ENCODE data around the gene RRAS2.

RRAS2 gene

GRCh38 chr11:14275076-14275475 lies 83.9 kb downstream of the RRAS2 start:
- H4K20me1 ChIP-seq (ENCODE audit: insufficient read depth, low read length): no peaks in the 10 kb centered on the region
- H3K9me3 ChIP-seq (ENCODE audit: insufficient read depth, low read length, severe bottlenecking): no peaks in the 10 kb centered on the region
- H3K36me3 ChIP-seq (ENCODE audit: insufficient read depth, low read length): peaks cover 31% of the 10 kb centered on the region; the same call in 1 of the 2 replicates
- H3K27ac ChIP-seq (ENCODE audit: low read length): no peak overlapping the region
- no peak overlapping the region for H2AFZ ChIP-seq (ENCODE audit: low read depth, low read length)
- peaks cover 36% of the 10 kb centered on the region for H3K4me1 ChIP-seq (ENCODE audit: insufficient read depth, low read length)
- no peak for ATAC-seq (ENCODE audit: insufficient read depth, low read depth)
- H3K27me3 ChIP-seq (ENCODE audit: insufficient read depth, low read length, poor library complexity): no peaks in the 10 kb centered on the region
- no peak overlapping the region for H3K4me2 ChIP-seq (ENCODE audit: insufficient read depth, low read length)
- H3K79me2 ChIP-seq (ENCODE audit: insufficient read depth, low read length): no peaks in the 10 kb centered on the region
- no peak overlapping the region for H3K4me3 ChIP-seq (ENCODE audit: low read depth in 1 of 2, low read length in 2 of 2)
- H3K9ac ChIP-seq (ENCODE audit: low read depth, low read length): no peak overlapping the region
- no peak for DNase-seq
- TF ChIP-seq CTCF (IDR thresholded peaks at IDR 0.05; ENCODE audit: borderline replicate concordance, extremely low read depth, low read length, poor library complexity, severe bottlenecking) (no peak), EZH2 (IDR thresholded peaks at IDR 0.05; ENCODE audit: borderline replicate concordance, low read depth, low read length, severe bottlenecking) (no peak)

GRCh38 chr11:14273895-14274294 lies 85.1 kb downstream of the RRAS2 start:
- Histone ChIP-seq H3K4me3 (ENCODE audit: low read depth in 1 of 2, low read length in 2 of 2) (no peak overlapping the region), H2AFZ (ENCODE audit: low read depth, low read length) (no peak overlapping the region), H3K4me2 (ENCODE audit: insufficient read depth, low read length) (no peak overlapping the region), H3K9ac (ENCODE audit: low read depth, low read length) (no peak overlapping the region), H4K20me1 (ENCODE audit: insufficient read depth, low read length) (no peaks in the 10 kb centered on the region), H3K27me3 (ENCODE audit: insufficient read depth, low read length, poor library complexity) (no peaks in the 10 kb centered on the region), H3K79me2 (ENCODE audit: insufficient read depth, low read length) (no peaks in the 10 kb centered on the region), H3K4me1 (ENCODE audit: insufficient read depth, low read length) (peaks cover 40% of the 10 kb centered on the region), H3K9me3 (ENCODE audit: insufficient read depth, low read length, severe bottlenecking) (no peaks in the 10 kb centered on the region), H3K27ac (ENCODE audit: low read length) (no peak overlapping the region), H3K36me3 (ENCODE audit: insufficient read depth, low read length) (peaks cover 22% of the 10 kb centered on the region; the same call in 1 of the 2 replicates)
- ATAC-seq (ENCODE audit: insufficient read depth, low read depth): no peak
- DNase-seq: no peak
- TF ChIP-seq EZH2 (IDR thresholded peaks at IDR 0.05; ENCODE audit: borderline replicate concordance, low read depth, low read length, severe bottlenecking): no peak
- TF ChIP-seq CTCF (IDR thresholded peaks at IDR 0.05; ENCODE audit: borderline replicate concordance, extremely low read depth, low read length, poor library complexity, severe bottlenecking): no peak

- Histone ChIP-seq H3K36me3 (ENCODE audit: insufficient read depth, low read length) (peaks cover 20% of the 10 kb centered on the region; the same call in 1 of the 2 replicates), H3K4me2 (ENCODE audit: insufficient read depth, low read length) (peak overlapping the region; percentile 53), H3K4me1 (ENCODE audit: insufficient read depth, low read length) (peaks cover 40% of the 10 kb centered on the region), H2AFZ (ENCODE audit: low read depth, low read length) (no peak overlapping the region), H3K9ac (ENCODE audit: low read depth, low read length) (no peak overlapping the region), H3K27me3 (ENCODE audit: insufficient read depth, low read length, poor library complexity) (no peaks in the 10 kb centered on the region), H3K9me3 (ENCODE audit: insufficient read depth, low read length, severe bottlenecking) (no peaks in the 10 kb centered on the region), H3K4me3 (ENCODE audit: low read depth in 1 of 2, low read length in 2 of 2) (0 out of 4 replicates have a peak overlapping the region, but pooled peaks of 1 of the 2 experiments have one; percentile 10), H4K20me1 (ENCODE audit: insufficient read depth, low read length) (no peaks in the 10 kb centered on the region), H3K27ac (ENCODE audit: low read length) (peak overlapping the region; percentile 68), H3K79me2 (ENCODE audit: insufficient read depth, low read length) (no peaks in the 10 kb centered on the region)
- ATAC-seq (ENCODE audit: insufficient read depth, low read depth): peak; percentile 88
- peak; percentile 61 for DNase-seq
- TF ChIP-seq EZH2 (IDR thresholded peaks at IDR 0.05; ENCODE audit: borderline replicate concordance, low read depth, low read length, severe bottlenecking) (no peak), CTCF (IDR thresholded peaks at IDR 0.05; ENCODE audit: borderline replicate concordance, extremely low read depth, low read length, poor library complexity, severe bottlenecking) (no peak)
Measured at GRCh38 chr11:14270690-14271542, 88.1 kb downstream of the RRAS2 start.

All from DND-41 (cell line).